H1 (cell line): ENCODE data around the gene TSEN2. TPM values are rescaled to one million over a fixed set of nuclear protein-coding genes. Genes with fewer than 3 reads are reported as not detected.

Source experiments
- BRCA1 ChIP-seq: IDR thresholded peaks from 2 replicates; pipeline ENCODE4 v1.6.1; 2012; ENCODE audit warnings: low read depth, low read length, improper control_type of control experiment
- PHF8 ChIP-seq: fragments of 200-600 bp; sonication (generic); conservative IDR thresholded peaks from 2 replicates; pipeline ENCODE4 v1.7.1; 2012; ENCODE audit warnings: low read depth, mild to moderate bottlenecking, inconsistent platforms, low read length, moderate library complexity
- SIN3A ChIP-seq, 2 experiments: IDR thresholded peaks in 1 of 2; conservative IDR thresholded peaks in 1 of 2; 2 replicates each; pipeline ENCODE4 v1.6.1; 2011 to 2012; ENCODE audit warnings: low read length in 2 of 2, improper control_type of control experiment in 1 of 2, low read depth in 1 of 2, mild to moderate bottlenecking in 1 of 2
- polyA plus RNA-seq, 7 experiments: library from polyadenylated mRNA; depleted of rRNA in 3 of 7; stranded (reverse) in 5 of 7; unstranded in 2 of 7; fragments of >200 nt in 5 of 7; fragments of 200-250 nt in 2 of 7; gene quantifications; 1 replicate in 5 of 7; 2 replicates in 1 of 7; 4 replicates in 1 of 7; pipeline versions ENCODE4 v1.2.1 to v1.2.3, GENCODE V29; 2011 to 2013; ENCODE audit warnings: missing spikeins in 2 of 7, mixed read lengths in 2 of 7
- total RNA-seq: library from RNA; stranded (reverse); fragmentation: NEBNext Ultra II Directional; extraction: Animal tissue kit (Norgen Biotek cat#: 25700); gene quantifications from 2 replicates; pipeline ENCODE4 v1.2.1, GENCODE V29; 2021

TSEN2 gene
- total and polyA plus RNA-seq, 2 of the 8 experiments (the other 6 are each of a cell fraction or from before 2014, with no cell fraction given) = 16.1 to 22.4 TPM

GRCh38 chr3:12515631-12516030, 31.4 kb downstream of the TSEN2 start (continued):
- TF ChIP-seq PHF8 (no peak), BRCA1 (no peak), SIN3A (conservative IDR thresholded peaks at IDR 0.05 in 1 of 2, IDR thresholded peaks at IDR 0.05 in 1 of 2; ENCODE audit: low read depth in 1 of 2, low read length in 2 of 2) (no peak)
